EL (cell line): Measurements from ENCODE around the gene MED12L.
"Not testable (repeated sequence)": the region's sequence is repeated elsewhere in the genome, so short reads cannot be mapped to it uniquely, and the experiment has no call there.

ENCODE experiments used
- DNase-seq: peaks from one replicate; pipeline ENCODE4 v3.0.0-alpha.2; 2016

The MED12L gene

DNA sequence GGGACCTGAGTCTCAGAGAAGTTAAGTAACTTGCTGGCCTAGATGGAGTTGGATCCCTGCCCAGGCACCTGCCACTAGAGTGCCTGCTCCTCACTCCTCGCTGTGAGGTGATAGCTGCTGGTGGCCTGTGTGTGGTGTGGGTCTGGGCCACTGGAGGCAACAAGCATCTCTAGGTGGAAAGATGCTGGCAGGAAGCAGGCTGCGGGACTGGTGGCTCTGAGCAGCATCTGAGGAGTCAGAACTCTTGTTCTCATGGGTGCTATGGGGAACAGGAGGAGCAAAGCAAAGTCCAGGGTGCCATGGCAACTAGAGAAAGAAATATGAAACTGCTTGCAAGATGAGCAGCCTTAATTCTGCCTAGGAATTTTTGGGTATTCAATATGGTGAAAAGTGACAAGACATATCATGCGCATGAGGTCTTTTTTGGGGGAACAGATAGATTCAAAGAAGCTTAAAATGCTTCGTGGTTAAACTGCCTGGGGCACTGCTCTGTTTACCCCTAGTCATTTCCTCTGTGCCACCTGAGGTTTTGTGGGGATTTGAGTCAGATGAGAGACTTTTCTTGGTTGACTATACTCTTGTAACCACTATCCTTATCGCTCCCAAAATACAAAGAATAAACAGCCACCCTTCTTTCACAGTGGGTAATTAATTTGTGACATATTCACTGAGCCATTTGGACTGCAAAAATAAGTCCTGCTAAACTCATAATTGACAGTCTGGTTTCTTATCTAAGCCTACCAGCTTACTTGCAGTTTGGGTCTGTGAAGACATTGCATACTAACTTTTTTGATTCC is 50.3 kb downstream of the MED12L start:
- no peak for DNase-seq

DNA sequence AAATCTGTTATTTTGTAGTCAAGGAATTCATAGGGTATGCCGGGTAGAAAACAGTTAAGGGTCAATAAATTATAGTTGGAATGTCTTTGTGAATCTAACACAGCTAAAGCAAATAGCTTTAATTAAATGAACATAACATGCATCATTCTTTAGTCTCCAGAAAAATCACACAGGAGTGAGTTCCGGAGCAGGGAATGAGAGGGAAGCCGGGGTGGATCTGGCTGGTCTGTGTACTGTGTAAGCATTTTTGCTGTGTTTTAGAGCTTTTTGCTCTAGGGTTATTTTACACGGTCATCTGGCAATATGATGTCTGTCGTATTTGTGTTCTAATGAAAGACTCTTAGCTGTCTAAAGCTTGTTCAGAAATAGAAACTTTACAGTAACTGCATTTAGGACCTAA is 57.5 kb downstream of the MED12L start:
- no peak for DNase-seq

GRCh38 chr3:151144016-151144415 is 58.6 kb downstream of the MED12L start:
- DNase-seq = no peak

DNA sequence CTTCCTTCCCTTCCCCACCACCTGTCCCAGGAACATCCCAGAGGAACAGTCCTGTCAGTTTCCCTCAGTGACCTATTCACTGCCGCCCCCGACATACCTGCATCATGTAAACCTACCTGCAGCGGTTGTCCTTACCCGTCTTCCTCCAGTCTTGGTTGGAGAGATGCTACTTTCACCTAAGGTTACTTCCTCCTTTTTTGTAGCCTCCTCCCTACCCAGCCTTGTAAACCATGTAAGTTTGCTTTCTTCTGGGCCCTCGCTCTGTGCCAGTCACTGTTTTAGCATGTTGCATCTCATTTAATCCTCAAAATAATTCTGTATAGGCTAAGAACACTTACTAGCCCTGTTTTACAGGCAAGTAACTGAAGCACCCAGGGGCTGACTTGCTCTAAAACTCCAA is 59.3 kb downstream of the MED12L start:
- DNase-seq = no peak

DNA sequence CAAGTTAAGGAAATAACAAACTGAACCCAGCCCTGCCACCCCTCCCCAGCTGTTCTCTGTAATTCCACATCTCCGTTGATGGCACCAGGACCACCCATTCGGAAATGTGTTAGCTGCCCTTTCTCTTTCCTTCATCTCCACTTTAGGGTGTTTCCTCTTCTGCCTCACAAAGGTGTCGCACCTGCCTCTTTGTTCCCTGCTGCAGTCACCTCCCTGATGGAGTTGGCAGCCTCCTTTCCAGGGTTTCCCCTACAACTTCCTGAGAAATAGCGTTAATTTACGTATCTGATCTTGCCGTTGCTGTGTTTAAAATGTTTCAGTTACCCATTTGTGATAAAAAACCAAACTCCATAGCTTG is 60.2 kb downstream of the MED12L start:
- DNase-seq = no peak

- DNase-seq = peak; percentile 71
Observed at GRCh38 chr3:151146071-151146730, 60.7 kb downstream of the MED12L start.

- no peak for DNase-seq
Observed at GRCh38 chr3:151146731-151147091, 61.2 kb downstream of the MED12L start.

GRCh38 chr3:151147299-151147698 is 61.8 kb downstream of the MED12L start:
- DNase-seq = no peak

DNA sequence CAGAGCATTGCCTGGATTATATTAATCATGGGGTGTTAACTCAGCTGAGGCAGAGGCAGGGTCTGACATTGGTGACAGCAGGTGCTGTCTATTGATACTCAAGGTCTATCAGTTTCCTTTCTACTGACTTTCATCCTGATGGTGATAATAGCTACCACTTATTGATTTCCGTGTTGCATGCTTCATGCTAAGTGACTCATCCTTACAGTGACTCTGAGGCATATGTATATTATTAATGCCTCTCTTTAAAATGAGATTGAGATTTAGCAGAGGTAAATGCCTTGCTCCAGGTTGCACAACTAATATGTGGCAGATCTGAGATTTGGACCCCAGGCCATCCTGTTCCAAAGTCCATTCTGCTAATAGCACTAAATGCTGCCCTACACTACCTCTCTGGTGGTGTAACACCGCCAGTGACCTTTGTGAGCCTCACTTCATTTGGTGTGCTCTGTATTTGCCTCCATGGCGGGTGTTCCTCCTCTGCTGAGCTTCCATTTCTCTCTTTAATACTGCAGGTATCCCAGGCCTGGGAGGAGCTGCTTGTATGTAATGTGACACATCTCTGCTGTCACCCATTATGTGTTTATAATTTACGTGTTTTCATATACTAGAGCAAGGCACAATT is 67.1 kb downstream of the MED12L start:
- DNase-seq = no peak

DNA sequence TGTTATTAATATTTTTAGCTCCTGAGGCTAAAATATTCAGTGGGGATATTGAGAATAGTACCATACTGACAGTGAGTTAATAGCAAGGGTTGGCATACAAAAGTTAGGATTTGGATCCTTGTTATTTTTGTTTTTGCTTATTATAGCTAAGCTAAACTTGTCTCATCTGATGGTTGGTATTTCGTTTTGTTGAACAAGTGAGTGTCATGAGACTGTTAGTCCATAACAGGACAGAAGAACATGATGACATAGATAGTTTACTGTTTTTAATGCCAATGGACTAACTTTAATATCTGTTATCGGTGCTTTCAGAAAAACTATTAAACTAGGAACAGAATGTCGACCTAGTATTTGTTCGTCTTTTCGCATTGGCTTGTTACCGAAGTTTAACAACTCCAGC is 69.1 kb downstream of the MED12L start:
- DNase-seq = no peak

DNA sequence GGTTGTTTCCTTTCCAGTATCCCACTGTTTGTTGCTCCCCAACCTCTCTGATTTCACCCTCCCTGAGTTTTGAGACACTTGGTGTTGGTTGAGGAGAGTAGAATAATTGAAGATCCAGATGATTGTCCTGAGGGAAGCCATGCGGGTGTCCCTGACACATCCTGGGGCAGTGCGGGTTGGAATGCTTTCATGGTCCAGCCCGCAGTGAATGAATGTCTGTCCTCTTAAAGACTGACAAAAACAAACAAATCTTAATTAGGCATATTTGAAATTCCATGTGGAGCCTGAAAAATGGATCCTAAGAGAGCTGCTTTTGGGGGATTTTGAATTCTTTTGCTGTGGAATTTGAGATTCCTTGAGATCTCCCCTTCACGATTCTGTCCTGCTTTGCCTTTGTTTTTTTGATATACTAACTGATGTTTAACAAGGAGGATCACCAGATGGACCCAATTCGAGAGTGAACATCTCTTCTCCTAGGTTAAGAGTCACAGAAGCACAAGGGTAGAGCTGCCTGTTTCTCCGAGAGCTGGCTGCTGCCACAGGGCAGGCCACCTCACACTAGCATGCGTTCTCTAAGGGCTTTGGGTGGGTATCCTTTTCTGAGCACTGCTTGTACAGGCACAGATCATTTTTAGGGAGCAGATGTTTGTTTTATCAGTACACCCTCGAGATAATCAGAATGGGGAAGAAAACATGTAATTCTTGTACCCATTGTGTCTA is 70.1 kb downstream of the MED12L start:
- peak; percentile 28 for DNase-seq

DNA sequence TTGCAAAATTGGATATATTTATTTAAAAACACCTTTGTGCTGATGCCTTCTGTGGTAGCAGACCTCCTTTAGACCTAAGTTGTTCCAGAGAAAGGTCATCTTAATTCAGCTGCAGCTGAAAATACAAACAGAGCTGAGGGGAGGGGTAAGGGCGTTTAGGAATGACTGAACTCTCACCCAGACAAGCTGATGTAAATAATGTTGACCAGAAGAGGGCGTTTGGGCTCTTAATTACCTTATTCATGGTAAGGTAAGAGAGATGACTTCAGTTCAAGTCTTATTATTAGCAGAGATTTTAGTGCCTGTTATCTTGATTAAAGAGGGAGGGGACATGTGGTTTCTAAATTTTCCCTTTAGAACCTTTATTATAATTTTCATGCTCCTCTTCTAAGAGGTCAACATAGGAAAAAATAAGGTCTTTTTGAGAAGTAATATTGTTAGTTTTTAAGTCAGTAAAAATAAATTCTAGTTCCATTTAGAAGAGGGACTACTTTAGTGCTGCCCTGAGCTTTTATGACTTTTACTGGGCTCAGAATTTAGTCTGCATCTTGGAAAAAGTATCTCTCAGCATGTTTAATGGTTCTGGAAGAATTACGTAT is 71.3 kb downstream of the MED12L start:
- DNase-seq = peak; percentile 59

DNA sequence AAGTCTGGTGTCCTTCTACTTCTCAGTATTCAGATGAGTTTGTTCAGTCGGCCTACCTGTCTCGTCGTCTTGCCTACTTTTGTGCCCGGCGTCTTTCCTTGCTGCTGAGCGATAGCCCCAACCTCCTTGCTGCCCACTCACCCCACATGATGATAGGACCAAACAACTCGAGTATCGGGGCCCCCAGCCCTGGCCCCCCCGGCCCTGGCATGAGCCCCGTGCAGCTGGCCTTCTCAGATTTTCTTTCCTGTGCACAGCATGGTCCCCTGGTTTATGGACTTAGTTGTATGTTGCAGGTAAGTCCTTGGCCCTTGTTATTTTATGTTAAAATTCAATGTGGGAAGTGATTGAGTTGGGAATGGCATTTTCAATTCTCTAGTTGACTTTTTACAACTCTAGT is 74.3 kb downstream of the MED12L start:
- no peak for DNase-seq

DNA sequence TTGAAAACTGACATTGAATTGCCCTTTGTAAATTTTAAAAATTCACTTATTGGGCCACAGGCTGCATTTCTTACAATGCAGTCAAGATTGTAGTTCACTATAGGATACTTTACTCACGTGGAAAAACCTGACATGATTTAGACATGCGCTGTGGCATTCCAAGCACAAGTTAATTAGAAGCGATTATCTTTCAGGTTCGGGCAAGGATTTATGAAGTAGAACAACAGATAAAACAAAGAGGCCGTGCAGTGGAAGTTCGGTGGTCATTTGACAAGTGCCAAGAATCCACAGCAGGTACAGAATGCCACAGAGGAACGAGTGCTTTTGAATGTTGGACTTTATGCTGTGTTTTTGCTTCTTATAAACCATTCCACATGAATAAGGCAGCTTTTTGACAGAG is 79.8 kb downstream of the MED12L start:
- DNase-seq = no peak

DNA sequence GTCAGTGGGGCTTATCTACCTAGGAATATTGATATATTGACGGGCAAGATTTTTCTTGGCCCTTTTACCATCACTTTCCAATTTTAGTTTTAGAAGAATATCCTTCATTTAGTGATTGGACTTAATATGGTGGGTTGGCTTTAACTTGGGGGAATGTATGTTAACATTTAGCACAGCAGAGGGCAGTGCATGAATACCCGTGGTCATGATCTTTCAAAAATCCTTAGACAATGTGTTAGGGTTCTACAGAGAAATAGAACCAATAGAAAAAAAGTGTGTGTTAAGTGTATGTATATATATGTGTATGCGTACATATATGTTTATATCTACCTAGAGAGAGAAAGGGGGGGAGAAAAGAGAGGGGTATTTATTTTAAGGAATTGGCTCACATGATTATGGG is 80.7 kb downstream of the MED12L start:
- DNase-seq = no peak

DNA sequence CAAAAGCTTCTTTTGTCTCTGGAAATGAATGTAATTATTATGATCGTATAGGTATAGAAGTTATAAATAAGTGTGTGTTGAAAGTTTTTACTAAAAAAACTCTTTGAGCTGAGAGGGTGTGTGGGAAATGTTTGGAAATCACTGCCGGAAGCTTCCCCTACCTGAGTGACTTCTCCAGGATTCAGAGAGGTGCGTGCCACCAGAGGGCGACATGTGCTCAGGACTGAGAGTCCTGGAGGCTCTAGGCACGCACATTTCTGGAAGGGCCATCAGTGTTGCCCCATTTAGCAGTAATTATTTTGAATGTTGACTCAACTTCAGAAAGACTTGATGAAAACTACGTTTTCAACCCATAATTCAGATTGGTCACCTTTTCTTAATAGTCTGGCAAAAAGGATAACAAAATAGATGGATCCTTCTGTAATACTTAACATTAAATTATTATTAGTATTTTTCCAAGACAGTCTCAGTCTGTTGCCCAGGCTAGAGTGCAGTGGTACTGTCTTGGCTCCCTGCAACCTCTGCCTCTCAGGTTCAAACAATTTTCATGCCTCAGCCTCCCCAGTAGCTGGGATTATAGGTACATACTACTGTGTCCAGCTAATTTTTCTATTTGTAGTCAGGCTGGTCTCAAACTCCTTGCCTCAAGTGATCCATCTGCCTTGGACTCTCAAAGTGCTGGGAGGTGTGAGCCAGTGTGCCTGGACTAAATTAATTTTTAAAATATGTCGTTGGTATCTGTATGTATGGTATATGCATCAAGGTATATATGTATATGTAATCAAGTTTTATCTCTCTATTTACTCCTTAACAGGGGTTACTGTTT is 83.0 kb downstream of the MED12L start:
- peak; percentile 58 for DNase-seq

DNA sequence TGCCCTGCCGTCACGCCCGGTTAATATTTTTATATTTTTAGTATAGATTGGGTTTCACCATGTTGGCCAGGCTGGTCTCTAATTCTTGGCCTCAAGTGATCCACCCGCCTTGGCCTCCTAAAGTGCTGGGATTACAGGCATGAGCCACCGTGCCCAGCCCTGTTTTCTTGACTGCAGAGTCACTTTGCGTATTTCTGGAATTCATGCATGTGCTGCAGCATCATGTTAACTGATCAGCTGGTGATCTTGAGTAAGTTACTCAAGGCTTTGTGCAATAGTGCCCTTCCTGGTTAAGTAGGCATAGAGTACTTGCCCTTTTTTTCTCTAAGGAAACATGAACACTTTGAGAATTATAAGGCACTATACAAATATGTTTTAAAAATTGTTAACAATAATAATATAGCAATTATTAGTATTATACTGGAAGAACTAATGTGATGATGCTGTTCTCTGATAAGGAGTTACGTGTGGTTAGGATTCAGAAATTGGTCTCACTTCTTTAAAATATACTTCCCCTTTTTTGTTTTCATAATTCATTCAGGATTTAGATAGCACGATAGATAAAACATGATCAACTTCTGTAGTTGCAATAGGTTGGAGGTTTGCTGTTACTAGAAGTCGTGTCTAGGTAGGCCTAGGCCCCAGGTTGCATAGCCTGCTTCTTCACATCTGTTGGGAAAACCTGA is 83.9 kb downstream of the MED12L start:
- DNase-seq = no peak

DNA sequence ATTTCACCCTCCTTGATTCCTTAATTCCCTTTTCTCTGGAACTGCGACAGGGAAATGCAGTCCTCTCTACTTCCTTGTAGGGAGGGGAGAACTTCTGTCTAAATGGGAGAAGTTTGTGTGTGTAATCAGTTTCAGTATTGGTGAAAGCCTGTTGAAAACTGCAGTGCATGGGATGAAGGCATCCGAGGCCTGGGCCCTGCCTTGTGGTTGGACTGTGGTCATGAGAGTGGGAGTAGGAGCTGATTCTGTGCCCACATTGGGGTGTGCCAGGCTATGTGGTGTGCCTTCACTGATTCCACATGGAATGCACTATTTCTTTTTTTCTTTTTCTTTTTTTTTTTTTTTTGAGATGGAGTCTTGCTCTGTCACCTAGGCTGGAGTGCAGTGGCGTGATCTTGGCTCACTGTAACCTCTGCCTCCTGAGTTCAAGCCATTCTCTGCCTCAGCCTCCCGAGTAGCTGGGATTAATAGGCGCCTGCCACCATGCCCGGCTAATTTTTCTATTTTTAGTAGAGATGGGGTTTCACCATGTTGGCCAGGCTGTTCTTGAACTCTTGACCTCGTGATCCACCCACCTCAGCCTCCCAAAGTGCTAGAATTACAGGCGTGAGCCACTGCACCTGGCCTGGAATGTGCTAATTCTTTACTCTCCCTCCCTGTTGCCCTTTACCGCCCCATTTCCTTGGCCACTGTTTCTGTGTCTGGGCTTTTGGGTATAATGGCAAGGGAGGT is 84.7 kb downstream of the MED12L start:
- not testable (repeated sequence) for DNase-seq

DNA sequence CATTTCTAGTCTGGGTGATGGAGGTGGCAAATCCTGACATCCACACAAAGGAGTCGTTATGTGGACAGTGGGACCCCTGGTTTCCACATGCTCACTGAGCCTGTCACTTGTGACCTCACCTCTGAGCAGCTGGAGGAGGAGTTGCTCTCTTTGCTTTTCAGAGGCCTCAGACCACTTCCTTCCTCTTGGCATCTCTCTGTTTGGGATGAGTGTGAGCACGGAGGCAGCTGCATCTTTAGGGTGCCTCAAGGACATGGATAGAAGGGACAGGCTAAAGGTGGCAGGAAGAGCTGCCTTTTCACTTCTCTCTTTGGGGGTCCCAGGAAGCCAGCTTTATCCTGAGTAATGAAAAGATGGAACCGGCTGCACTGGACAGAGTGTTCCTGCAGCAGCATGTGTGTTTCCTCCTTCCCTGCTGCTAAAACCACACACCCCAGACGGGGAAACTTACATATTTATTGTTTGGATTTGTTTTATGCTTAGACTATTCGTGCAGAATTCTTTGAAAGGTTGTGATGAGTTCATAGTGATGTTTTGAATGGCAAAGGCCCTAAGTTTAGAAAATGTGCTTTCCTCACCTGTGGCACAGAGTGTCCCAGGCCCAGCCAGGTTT is 85.8 kb downstream of the MED12L start:
- no peak for DNase-seq

DNA sequence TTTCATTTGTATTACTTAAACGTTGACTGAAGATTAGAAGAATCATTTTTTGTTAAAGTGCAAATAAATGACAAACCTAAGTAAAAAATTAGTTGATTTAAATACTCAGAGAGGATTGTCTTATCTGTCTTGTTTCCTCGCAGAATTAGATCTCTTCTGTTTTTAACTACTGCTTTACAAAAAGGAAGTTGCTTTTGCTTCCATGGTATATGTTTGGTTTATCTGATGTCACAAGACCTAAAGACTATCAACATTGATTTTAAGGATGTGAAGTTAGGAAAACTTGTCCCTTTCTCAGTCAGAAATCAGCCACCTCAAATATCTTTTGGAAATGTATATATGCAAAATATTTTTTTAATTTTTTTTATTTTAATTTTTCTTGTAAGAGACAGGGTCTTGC is 88.9 kb downstream of the MED12L start:
- DNase-seq = no peak

DNA sequence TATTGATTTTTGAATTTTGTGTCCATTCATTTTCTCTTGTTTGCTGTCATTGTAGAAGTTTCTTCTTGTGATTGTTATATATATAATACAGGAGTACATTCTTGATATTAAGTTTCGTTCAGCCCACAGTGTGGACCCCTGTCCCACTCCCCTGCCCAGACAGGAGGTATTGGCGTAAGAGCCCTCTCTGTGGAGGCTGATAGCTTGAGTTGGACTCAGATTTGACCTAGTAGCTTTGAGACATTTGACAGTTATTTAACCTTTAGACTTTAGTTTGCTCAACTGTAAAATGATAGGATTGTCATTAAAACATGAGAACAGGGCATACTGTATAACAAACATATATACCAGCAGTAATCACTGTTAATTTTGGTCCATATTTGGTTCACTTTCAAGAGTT is 90.5 kb downstream of the MED12L start:
- no peak for DNase-seq
